Activated CD4-positive, CD25-positive, alpha-beta regulatory T cell (primary cell): ENCODE data around the gene MYH14.
A peak's percentile ranks its signal among the peaks of the same experiment; 100 is the strongest.
"Not testable (repeated sequence)": the region's sequence is repeated elsewhere in the genome, so short reads cannot be mapped to it uniquely, and the experiment has no call there.

Source experiments
- DNase-seq, 4 experiments: peaks; one replicate each; lab custom pipeline; 2025; lab: John Stamatoyannopoulos, UW

The MYH14 gene

GRCh38 chr19:50224986-50225747 is 21.7 kb downstream of the MYH14 start:
- DNase-seq, result no peak

- DNase-seq, result no peak
Measured at GRCh38 chr19:50226536-50226935, 23.1 kb downstream of the MYH14 start.

- not testable (repeated sequence) for DNase-seq
Measured at GRCh38 chr19:50228153-50228552, 24.7 kb downstream of the MYH14 start.

GRCh38 chr19:50230379-50231351 is 27.2 kb downstream of the MYH14 start:
- DNase-seq, result no peak

- DNase-seq, result not testable (repeated sequence)
Measured at GRCh38 chr19:50231417-50231816, 28.0 kb downstream of the MYH14 start.

- DNase-seq, result no peak
Measured at GRCh38 chr19:50231821-50232220, 28.4 kb downstream of the MYH14 start.

- no peak for DNase-seq
Measured at GRCh38 chr19:50232600-50232999, 29.2 kb downstream of the MYH14 start.

- no peak for DNase-seq
Measured at GRCh38 chr19:50233308-50233910, 30.0 kb downstream of the MYH14 start.

GRCh38 chr19:50237493-50237892 is 34.1 kb downstream of the MYH14 start:
- not testable (repeated sequence) for DNase-seq

GRCh38 chr19:50238043-50238442 is 34.6 kb downstream of the MYH14 start:
- DNase-seq, result no peak

GRCh38 chr19:50239921-50240590 is 36.6 kb downstream of the MYH14 start:
- no peak for DNase-seq

- DNase-seq, result no peak
Measured at GRCh38 chr19:50242581-50242980, 39.2 kb downstream of the MYH14 start.

- DNase-seq, result no peak
Measured at GRCh38 chr19:50244695-50245094, 41.3 kb downstream of the MYH14 start.

GRCh38 chr19:50248413-50248812 is 45.0 kb downstream of the MYH14 start:
- no peak for DNase-seq

- DNase-seq, result no peak
Measured at GRCh38 chr19:50248826-50249225, 45.4 kb downstream of the MYH14 start.

GRCh38 chr19:50249636-50250035 is 46.2 kb downstream of the MYH14 start:
- no peak for DNase-seq

GRCh38 chr19:50250450-50251136 is 47.2 kb downstream of the MYH14 start:
- DNase-seq, result no peak

GRCh38 chr19:50252111-50252886 is 48.9 kb downstream of the MYH14 start:
- peak in 2 of 4 experiments; percentile 10 to 27 for DNase-seq

- no peak for DNase-seq
Measured at GRCh38 chr19:50252887-50253268, 49.5 kb downstream of the MYH14 start.

GRCh38 chr19:50255115-50255514 is 51.7 kb downstream of the MYH14 start:
- DNase-seq, result no peak

- no peak for DNase-seq
Measured at GRCh38 chr19:50257141-50257540, 53.7 kb downstream of the MYH14 start.
